ENCODE data around the gene CAMKMT.
A peak's percentile ranks its signal among the peaks of the same experiment; 100 is the strongest.

The CAMKMT gene

DNA sequence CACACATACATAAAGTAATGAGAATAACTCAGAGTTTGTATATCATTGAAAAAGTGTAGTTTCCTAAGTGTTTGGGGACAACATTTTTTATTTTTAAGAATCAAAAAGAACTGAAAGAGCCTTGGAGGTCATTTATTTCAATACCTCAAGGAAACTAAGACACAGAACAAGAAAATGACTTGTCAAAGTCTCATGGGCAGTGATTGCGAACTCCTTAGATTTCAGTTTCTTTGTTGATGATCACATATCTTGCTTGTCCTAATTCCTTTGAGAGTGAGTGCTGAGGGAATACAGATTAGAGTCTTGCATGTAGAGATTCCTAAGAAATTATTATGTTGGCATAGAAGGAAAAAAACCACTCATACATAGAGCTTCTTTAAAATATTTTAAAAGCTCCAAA, 243.8 kb downstream of the CAMKMT start:
- DNase-seq = no peak

GRCh38 chr2:44612276-44612675, 250.5 kb downstream of the CAMKMT start:
- no peak for DNase-seq

GRCh38 chr2:44614940-44615339, 253.2 kb downstream of the CAMKMT start:
- DNase-seq = no peak

- DNase-seq = no peak
Measured at GRCh38 chr2:44615950-44616518, 254.3 kb downstream of the CAMKMT start.

- peak in 1 of 2 donors; percentile 12 for DNase-seq
Measured at GRCh38 chr2:44616667-44617155, 255.0 kb downstream of the CAMKMT start.

GRCh38 chr2:44618251-44619023, 256.7 kb downstream of the CAMKMT start:
- DNase-seq = no peak

- DNase-seq = no peak
Measured at GRCh38 chr2:44620189-44620990, 258.6 kb downstream of the CAMKMT start.

GRCh38 chr2:44623622-44624351, 262.0 kb downstream of the CAMKMT start:
- DNase-seq = no peak

- no peak for DNase-seq
Measured at GRCh38 chr2:44628297-44628696, 266.6 kb downstream of the CAMKMT start.

- no peak for DNase-seq
Measured at GRCh38 chr2:44632931-44633689, 271.4 kb downstream of the CAMKMT start.

GRCh38 chr2:44635725-44636124, 274.0 kb downstream of the CAMKMT start:
- DNase-seq = no peak

GRCh38 chr2:44638649-44639048, 276.9 kb downstream of the CAMKMT start:
- no peak for DNase-seq

DNA sequence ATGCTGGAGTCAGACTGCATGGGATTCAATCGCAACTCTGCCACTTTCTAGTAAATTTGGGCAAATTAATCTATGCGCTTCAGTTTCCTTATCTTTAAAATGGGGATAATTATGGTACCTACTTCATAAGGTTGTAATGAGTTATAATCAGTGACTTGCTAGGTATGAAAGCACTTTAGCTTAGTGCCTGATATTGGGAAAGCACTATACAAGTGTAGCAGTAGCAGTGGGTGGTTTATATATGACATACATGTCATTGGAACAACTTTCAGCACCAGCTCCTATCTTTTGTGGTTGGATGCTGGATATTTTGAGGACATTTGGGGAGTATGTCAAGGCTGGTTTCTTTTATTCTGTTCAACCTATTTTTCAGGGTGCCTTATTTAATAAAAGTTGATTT, 277.7 kb downstream of the CAMKMT start:
- no peak for DNase-seq

DNA sequence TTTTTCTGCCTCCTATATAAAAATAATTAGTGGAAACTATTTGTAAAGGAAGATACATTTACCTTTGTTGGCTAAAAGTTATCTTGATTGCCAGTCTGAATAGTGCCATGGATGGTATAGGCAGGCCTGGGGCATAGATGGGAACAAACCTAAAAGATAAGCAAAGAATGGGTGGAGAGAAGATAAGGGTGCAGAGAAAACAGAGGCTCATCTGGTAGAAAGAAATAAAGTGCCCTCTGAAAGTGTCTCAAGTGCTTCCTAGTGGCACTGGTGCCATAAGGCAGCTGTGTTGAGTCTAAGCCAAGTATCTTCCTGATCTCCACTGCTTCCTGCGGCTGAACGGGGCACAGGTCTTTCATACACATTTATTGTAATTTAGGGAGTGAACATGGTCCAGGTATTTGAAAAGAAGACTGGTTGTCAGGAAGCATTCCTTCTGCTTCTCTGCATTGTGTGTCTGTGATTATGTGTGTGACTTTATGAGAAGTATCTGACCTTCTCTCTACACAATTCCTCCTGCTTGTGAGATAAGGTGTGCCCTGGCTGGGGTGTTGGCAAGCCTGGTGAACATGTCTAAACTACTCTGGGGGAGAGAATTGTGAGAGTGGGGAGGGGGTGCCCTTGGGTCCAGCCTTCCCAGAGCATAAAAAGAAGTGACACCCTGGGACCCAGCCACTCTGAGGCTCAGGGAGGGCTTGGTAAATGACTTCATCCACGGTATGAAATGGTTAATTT, 280.5 kb downstream of the CAMKMT start:
- no peak for DNase-seq

GRCh38 chr2:44645937-44646336, 284.2 kb downstream of the CAMKMT start:
- DNase-seq = no peak

- no peak for DNase-seq
Measured at GRCh38 chr2:44649381-44649780, 287.6 kb downstream of the CAMKMT start.

DNA sequence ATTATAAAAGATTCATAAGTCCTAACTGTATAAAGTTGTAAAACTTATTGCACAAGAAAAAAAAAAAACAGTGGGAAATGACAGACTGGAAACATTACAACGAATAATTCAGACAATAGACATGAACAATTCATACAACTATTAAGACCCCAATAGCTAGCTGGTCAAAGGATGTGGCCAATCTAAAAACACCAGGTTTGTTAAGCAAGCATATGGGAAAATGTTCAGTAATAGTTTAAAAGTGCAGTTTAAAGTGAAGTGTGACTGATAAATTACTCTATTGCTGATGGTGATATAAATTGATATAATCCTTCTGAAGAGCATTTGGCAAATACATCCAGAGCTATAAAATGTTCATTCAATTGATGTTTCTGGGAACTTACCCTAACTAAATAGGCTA, 289.0 kb downstream of the CAMKMT start:
- DNase-seq = no peak

- DNase-seq = no peak
Measured at GRCh38 chr2:44651974-44652373, 290.2 kb downstream of the CAMKMT start.

DNA sequence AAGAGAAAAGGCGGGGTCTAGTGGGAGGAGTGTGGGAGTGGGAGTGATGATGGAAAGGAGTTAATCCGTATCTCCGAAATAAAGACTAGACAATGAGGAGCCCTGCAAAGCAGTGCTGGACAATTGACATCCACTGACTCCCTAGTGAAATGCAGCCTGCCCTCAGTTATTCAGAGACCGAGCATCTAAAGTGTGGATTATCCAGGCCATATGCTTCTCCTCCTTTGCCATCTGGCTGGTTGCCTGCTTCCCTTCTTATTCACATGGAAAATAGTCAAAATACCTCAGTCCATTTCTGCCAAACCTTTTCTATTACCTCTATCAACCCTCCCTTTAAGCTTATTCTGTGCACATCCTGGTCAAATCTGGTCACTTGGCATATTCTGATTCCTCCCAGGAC, 291.0 kb downstream of the CAMKMT start:
- DNase-seq = no peak

- no peak for DNase-seq
Measured at GRCh38 chr2:44655401-44655864, 293.7 kb downstream of the CAMKMT start.

- no peak for DNase-seq
Measured at GRCh38 chr2:44656460-44656859, 294.7 kb downstream of the CAMKMT start.
